ENCODE data around the gene TMEM88.
A peak's percentile ranks its signal among the peaks of the same experiment; 100 is the strongest.

TMEM88 gene

GRCh38 chr17:7885367-7886226, 30.7 kb downstream of the TMEM88 start:
- DNase-seq (ENCODE audit: low read depth), result peak; percentile 14

GRCh38 chr17:7886227-7887037, 31.6 kb downstream of the TMEM88 start:
- DNase-seq (ENCODE audit: low read depth), result peak; percentile 70

- no peak for DNase-seq (ENCODE audit: low read depth)
Observed at GRCh38 chr17:7887038-7887481, 32.2 kb downstream of the TMEM88 start.

GRCh38 chr17:7887482-7888183, 32.8 kb downstream of the TMEM88 start:
- DNase-seq (ENCODE audit: low read depth), result peak; percentile 80

GRCh38 chr17:7888184-7888920, 33.5 kb downstream of the TMEM88 start, which contains the start of gene CHD3:
TSS of gene CHD3 (plus strand) at chr17:7888789. CDS start at chr17:7889001, 212 bp downstream.
- no peak for DNase-seq (ENCODE audit: low read depth)

GRCh38 chr17:7889166-7889955, 34.5 kb downstream of the TMEM88 start:
- no peak for DNase-seq (ENCODE audit: low read depth)

- DNase-seq (ENCODE audit: low read depth), result no peak
Observed at GRCh38 chr17:7893187-7893880, 38.5 kb downstream of the TMEM88 start.

- DNase-seq (ENCODE audit: low read depth), result no peak
Observed at GRCh38 chr17:7894226-7894625, 39.4 kb downstream of the TMEM88 start.

GRCh38 chr17:7894866-7895265, 40.0 kb downstream of the TMEM88 start:
- DNase-seq (ENCODE audit: low read depth), result no peak

- no peak for DNase-seq (ENCODE audit: low read depth)
Observed at GRCh38 chr17:7897090-7897489, 42.2 kb downstream of the TMEM88 start.

GRCh38 chr17:7897773-7898172, 42.9 kb downstream of the TMEM88 start:
- no peak for DNase-seq (ENCODE audit: low read depth)

GRCh38 chr17:7903154-7904103, 48.6 kb downstream of the TMEM88 start:
- no peak for DNase-seq (ENCODE audit: low read depth)
